Body of pancreas (tissue), 4 donors: ENCODE results near the gene KREMEN2. TPM values are rescaled to one million over a fixed set of nuclear protein-coding genes. Genes with fewer than 3 reads are reported as not detected.

Experiments
- ATAC-seq: fragments of 150-250 bp; one replicate; pipeline ENCODE4 v1.9.1; 2016
- DNase-seq, 4 donors: peaks; one replicate each; pipeline ENCODE4 v3.0.0-alpha.2; 2019
- H3K27ac ChIP-seq, 4 donors: fragments of 200-600 bp; sonication (generic); 1 replicate in 3 of 4; 2 replicates in 1 of 4; pipeline versions ENCODE4 v1.5.1 to v1.6.1; 2016 to 2019; ENCODE audit warnings: mild to moderate bottlenecking in 1 of 4, mixed read lengths in 1 of 4, moderate library complexity in 1 of 4
- H3K27me3 ChIP-seq, 2 donors: fragments of 200-600 bp; sonication (generic); one replicate each; pipeline ENCODE4 v1.6.0; 2016; ENCODE audit warnings: mild to moderate bottlenecking in 1 of 2
- H3K36me3 ChIP-seq, 2 donors: fragments of 200-600 bp; sonication (generic); replicated peaks in 1 of 2; 2 replicates each; pipeline ENCODE4 v1.5.1; 2016; ENCODE audit warnings: low read depth in 2 of 2; ENCODE audit not compliant: insufficient read depth in 1 of 2
- H3K4me1 ChIP-seq: fragments of 200-600 bp; sonication (generic); one replicate; pipeline ENCODE4 v1.6.0; 2016
- H3K4me3 ChIP-seq, 2 donors: fragments of 200-600 bp; sonication (generic); 1 replicate in 1 of 2; 2 replicates in 1 of 2; pipeline ENCODE4 v1.5.1; 2016 to 2019
- H3K9me3 ChIP-seq, 3 donors: fragments of 200-600 bp; sonication (generic); 1 replicate in 2 of 3; 2 replicates in 1 of 3; pipeline ENCODE4 v1.5.1; 2016
- POLR2A ChIP-seq, 3 donors: fragments of 450-650 bp; IDR thresholded peaks; one replicate each; pipeline ENCODE4 v1.6.1; 2016; ENCODE audit warnings: antibody characterized with exemption in 3 of 3, mild to moderate bottlenecking in 2 of 3
- WGBS, 2 donors: methylation state at CpG; one replicate each; pipeline ENCODE4 v1.1.5; 2017; 5-methylcytosine and 5-hydroxymethylcytosine counted together
- intact Hi-C: fragments of 100-400 bp; cut with DNase I; formaldehyde crosslinking; loops from one replicate; pipeline ENCODE4 v1.15.1; 2023
- total RNA-seq, 2 donors: library from RNA; depleted of rRNA; stranded (reverse); fragments of >200 nt; gene quantifications; one replicate each; pipeline ENCODE4 v1.1.0, GENCODE V29; 2016
- TF ChIP-seq, protein P1 (sequence below), 7 experiments: fragments of 450-650 bp in 4 of 7; fragments of 200-600 bp in 3 of 7; sonication (generic) in 3 of 7; IDR thresholded peaks; one replicate each; pipeline ENCODE4 v1.5.1; 2016 to 2019; ENCODE audit warnings: antibody characterized with exemption in 7 of 7

The KREMEN2 gene
- total RNA-seq, 2 donors from 2014 or later = 6.3 TPM; not detected in 1

DNA sequence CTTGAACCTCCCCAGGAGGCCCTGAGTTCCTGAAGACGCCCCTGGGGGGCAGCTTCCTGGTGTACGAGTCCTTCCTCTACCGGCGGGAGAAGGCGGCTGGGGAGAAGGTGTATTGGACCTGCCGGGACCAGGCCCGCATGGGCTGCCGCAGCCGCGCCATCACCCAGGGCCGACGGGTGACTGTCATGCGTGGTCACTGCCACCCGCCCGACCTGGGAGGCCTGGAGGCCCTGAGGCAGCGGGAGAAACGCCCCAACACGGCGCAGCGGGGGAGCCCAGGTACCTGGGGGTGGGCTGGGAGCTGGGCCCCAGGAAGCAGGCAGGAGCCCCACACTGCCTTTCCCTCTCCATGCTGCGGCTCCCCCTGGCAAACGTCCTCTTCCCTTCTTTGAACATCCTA lies 30.4 kb upstream of the KREMEN2 start:
- no peak overlapping the region for H3K4me3 ChIP-seq
- DNase-seq = no peak
- H3K27me3 ChIP-seq = no peaks in the 10 kb centered on the region
- WGBS, 2 donors = 83 to 88% methylated on average over 4 to 22 of the region's 22 CpGs
- no peaks in the 10 kb centered on the region for H3K4me1 ChIP-seq
- TF ChIP-seq POLR2A (IDR thresholded peaks at IDR 0.05) = no peak
- peaks cover 0 to 6% of the 10 kb centered on the region in 2 donors for H3K36me3 ChIP-seq
- intact Hi-C loops = no loop called here
- ATAC-seq = no peak
- H3K9me3 ChIP-seq = no peaks in the 10 kb centered on the region
- H3K27ac ChIP-seq = no peak overlapping the region

GRCh38 chr16:2934450-2934849 lies 29.6 kb upstream of the KREMEN2 start:
- Histone ChIP-seq H3K27me3 (no peaks in the 10 kb centered on the region), H3K9me3 (no peaks in the 10 kb centered on the region), H3K36me3 (peaks cover 0 to 11% of the 10 kb centered on the region in 2 donors), H3K27ac (no peak overlapping the region), H3K4me1 (no peaks in the 10 kb centered on the region), H3K4me3 (no peak overlapping the region)
- ATAC-seq (no peak), DNase-seq (no peak)
- 86 to 93% methylated on average over 15 of the region's 15 CpGs for WGBS, 2 donors
- no peak for TF ChIP-seq POLR2A (IDR thresholded peaks at IDR 0.05)
- TF ChIP-seq, protein P1, sequence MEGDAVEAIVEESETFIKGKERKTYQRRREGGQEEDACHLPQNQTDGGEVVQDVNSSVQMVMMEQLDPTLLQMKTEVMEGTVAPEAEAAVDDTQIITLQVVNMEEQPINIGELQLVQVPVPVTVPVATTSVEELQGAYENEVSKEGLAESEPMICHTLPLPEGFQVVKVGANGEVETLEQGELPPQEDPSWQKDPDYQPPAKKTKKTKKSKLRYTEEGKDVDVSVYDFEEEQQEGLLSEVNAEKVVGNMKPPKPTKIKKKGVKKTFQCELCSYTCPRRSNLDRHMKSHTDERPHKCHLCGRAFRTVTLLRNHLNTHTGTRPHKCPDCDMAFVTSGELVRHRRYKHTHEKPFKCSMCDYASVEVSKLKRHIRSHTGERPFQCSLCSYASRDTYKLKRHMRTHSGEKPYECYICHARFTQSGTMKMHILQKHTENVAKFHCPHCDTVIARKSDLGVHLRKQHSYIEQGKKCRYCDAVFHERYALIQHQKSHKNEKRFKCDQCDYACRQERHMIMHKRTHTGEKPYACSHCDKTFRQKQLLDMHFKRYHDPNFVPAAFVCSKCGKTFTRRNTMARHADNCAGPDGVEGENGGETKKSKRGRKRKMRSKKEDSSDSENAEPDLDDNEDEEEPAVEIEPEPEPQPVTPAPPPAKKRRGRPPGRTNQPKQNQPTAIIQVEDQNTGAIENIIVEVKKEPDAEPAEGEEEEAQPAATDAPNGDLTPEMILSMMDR (IDR thresholded peaks at IDR 0.05) = no peak
- intact Hi-C loops = no loop called here

DNA sequence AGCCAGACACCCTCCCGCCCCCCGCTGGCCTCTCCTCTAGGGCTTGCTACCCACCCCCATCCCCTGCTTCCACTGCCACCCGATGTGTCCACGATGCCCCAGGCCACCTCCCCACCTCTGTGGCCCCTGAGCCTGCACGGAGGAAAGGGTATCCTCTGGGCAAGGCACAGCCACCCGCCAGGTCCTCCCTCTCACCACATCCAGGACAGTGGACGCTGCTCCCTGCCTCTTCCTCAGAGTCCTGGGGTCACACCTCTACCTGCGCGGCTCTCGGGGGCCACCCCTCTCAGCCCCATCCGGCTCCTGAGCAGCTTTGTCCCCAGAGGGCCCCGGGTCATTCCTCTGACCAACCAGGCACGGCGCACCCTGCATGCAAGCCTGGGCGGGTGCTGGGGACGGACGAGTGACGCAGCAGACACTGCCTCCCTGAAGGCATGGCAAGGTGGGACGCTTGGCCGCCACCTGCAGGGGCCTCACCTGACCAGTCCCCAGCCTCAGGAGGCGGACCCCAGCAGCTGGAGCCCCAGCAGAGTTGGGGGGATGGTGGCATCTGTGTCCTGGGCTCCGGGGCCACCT lies 27.6 kb upstream of the KREMEN2 start:
- Histone ChIP-seq H3K27me3 (no peaks in the 10 kb centered on the region), H3K36me3 (peaks cover 0 to 18% of the 10 kb centered on the region in 2 donors), H3K9me3 (no peaks in the 10 kb centered on the region), H3K27ac (no peak overlapping the region), H3K4me3 (no peak overlapping the region), H3K4me1 (no peaks in the 10 kb centered on the region)
- 81 to 91% methylated on average over 9 to 22 of the region's 22 CpGs for WGBS, 2 donors
- ATAC-seq = no peak
- intact Hi-C loops = no loop called here
- TF ChIP-seq, protein P1 (IDR thresholded peaks at IDR 0.05) = no peak
- TF ChIP-seq POLR2A (IDR thresholded peaks at IDR 0.05) = no peak
- DNase-seq = no peak

DNA sequence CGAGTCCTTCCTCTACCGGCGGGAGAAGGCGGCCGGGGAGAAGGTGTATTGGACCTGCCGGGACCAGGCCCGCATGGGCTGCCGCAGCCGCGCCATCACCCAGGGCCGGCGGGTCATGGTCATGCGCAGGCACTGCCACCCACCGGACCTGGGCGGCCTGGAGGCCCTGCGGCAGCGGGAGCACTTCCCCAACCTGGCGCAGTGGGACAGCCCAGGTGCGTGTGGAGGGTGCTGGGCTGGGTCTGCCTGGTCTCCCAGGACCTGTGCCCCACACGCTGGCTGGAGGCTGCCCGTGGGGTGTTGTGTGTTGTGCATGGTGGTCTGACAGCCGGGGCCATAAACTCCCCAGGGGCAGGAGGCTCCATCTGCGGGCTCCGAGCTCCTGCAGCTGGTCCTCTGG lies 26.9 kb upstream of the KREMEN2 start:
- H3K4me1 ChIP-seq = no peaks in the 10 kb centered on the region
- no peak overlapping the region for H3K27ac ChIP-seq
- no peaks in the 10 kb centered on the region for H3K9me3 ChIP-seq
- TF ChIP-seq, protein P1 (IDR thresholded peaks at IDR 0.05) = no peak
- TF ChIP-seq POLR2A (IDR thresholded peaks at IDR 0.05) = no peak
- no peak for DNase-seq
- intact Hi-C loops = no loop called here
- peaks cover 0 to 18% of the 10 kb centered on the region in 2 donors for H3K36me3 ChIP-seq
- H3K27me3 ChIP-seq = no peaks in the 10 kb centered on the region
- no peak for ATAC-seq
- 87% methylated on average over 22 of the region's 24 CpGs; no CpG with 5 or more reads in 1 of the 2 donors for WGBS, 2 donors
- no peak overlapping the region for H3K4me3 ChIP-seq

DNA sequence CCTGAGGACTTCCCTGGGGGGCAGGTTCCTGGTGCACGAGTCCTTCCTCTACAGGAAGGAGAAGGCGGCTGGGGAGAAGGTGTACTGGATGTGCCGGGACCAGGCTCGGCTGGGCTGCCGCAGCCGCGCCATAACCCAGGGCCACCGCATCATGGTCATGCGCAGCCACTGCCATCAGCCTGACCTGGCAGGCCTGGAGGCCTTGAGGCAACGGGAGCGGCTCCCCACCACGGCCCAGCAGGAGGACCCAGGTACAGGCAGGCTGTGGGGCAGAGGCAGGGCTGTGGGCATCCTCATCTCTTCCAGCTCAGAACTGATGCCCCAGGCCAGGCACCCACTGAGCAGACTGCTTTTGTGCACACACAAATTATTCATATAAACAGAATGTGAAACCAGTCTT lies 25.9 kb upstream of the KREMEN2 start:
- H3K36me3 ChIP-seq = peaks cover 0 to 18% of the 10 kb centered on the region in 2 donors
- intact Hi-C loops = no loop called here
- no peaks in the 10 kb centered on the region for H3K9me3 ChIP-seq
- ATAC-seq = no peak
- H3K4me3 ChIP-seq = no peak overlapping the region
- H3K27me3 ChIP-seq = no peaks in the 10 kb centered on the region
- no peaks in the 10 kb centered on the region for H3K4me1 ChIP-seq
- WGBS, 2 donors = 88 to 98% methylated on average over 8 to 12 of the region's 12 CpGs
- no peak for DNase-seq
- TF ChIP-seq, protein P1 (IDR thresholded peaks at IDR 0.05) = no peak
- no peak for TF ChIP-seq POLR2A (IDR thresholded peaks at IDR 0.05)
- no peak overlapping the region for H3K27ac ChIP-seq
